Measurements from ENCODE around the gene GNPTAB. TPM values are rescaled to one million over a fixed set of nuclear protein-coding genes. Genes with fewer than 3 reads are reported as not detected.

GNPTAB gene
- total and polyA plus RNA-seq, 2 of the 4 experiments (the other 2 are of a cell fraction): 16.0 to 24.2 TPM

- Histone ChIP-seq H2BK5ac (ENCODE audit: low read depth, low read length, poor library complexity, severe bottlenecking) (no peak overlapping the region), H3K4ac (ENCODE audit: low read depth, low read length) (no peak overlapping the region), H2BK15ac (ENCODE audit: low read depth, low read length) (no peak overlapping the region), H2AK9ac (replicated peaks; ENCODE audit: low read depth, low read length, poor library complexity) (no peak overlapping the region), H2AFZ (replicated peaks; ENCODE audit: low read length, poor library complexity) (no peak overlapping the region), H3K9ac (ENCODE audit: low read depth, low read length) (no peak overlapping the region), H4K5ac (ENCODE audit: low read depth, low read length) (no peak overlapping the region), H3K9me3 (ENCODE audit: control insufficient read depth, insufficient read depth, low read length) (no peaks in the 10 kb centered on the region), H3K9me1 (ENCODE audit: insufficient read depth, low read length) (peaks cover 7% of the 10 kb centered on the region; the same call in 1 of the 2 replicates), H3K27me3 (ENCODE audit: control insufficient read depth, insufficient read depth, low read length) (no peaks in the 10 kb centered on the region), H3K4me3 (ENCODE audit: insufficient read depth, low read depth, low read length) (no peak overlapping the region), H3K4me1 (ENCODE audit: control insufficient read depth, insufficient read depth, low read length) (no peaks in the 10 kb centered on the region; the same call in 1 of the 2 replicates), H2BK120ac (ENCODE audit: low read depth, low read length) (no peak overlapping the region), H3K56ac (ENCODE audit: extremely low read depth, insufficient read depth, low read length) (no peak overlapping the region), H3K18ac (ENCODE audit: low read depth, low read length) (no peak overlapping the region), H3K79me1 (ENCODE audit: low read depth in 1 of 2, low read length in 2 of 2) (no peaks in the 10 kb centered on the region), H3K23ac (ENCODE audit: low read depth, low read length) (no peak overlapping the region), H4K91ac (ENCODE audit: insufficient read depth, low read depth, low read length) (no peak overlapping the region), H3K14ac (replicated peaks; ENCODE audit: low read depth, low read length) (no peak overlapping the region), H3K36me3 (ENCODE audit: control insufficient read depth, insufficient read depth, low read length) (peaks cover 3% of the 10 kb centered on the region; the same call in 1 of the 2 replicates), H3K27ac (ENCODE audit: insufficient read depth, low read length) (no peak overlapping the region), H4K8ac (ENCODE audit: low read depth in 2 of 2, low read length in 2 of 2) (no peak overlapping the region), H3K4me2 (ENCODE audit: low read depth, low read length) (no peak overlapping the region), H2AK5ac (ENCODE audit: low read depth, low read length) (no peak overlapping the region), H4K20me1 (ENCODE audit: insufficient read depth, low read length) (no peaks in the 10 kb centered on the region), H2BK20ac (ENCODE audit: low read depth, low read length) (no peak overlapping the region)
- dilution Hi-C loops (cut with HindIII; ENCODE audit: low sequenced_read_pairs, unreplicated experiment): no loop called here
- no CpG with 5 or more reads among the region's 4 CpGs for WGBS, 2 experiments (ENCODE audit: extremely low coverage in 2 of 2, insufficient read length in 1 of 2)
- in situ Hi-C loops (cut with MboI; ENCODE audit: low sequenced_read_pairs): no loop called here
- TF ChIP-seq POLR2A (IDR thresholded peaks at IDR 0.05; ENCODE audit: low read depth, low read length) (no peak), RAD21 (IDR thresholded peaks at IDR 0.05; ENCODE audit: low read length) (no peak), RFX5 (IDR thresholded peaks at IDR 0.05; ENCODE audit: low read depth, low read length) (no peak), MAFK (IDR thresholded peaks at IDR 0.05; ENCODE audit: low read depth, low read length) (no peak), MXI1 (IDR thresholded peaks at IDR 0.05; ENCODE audit: borderline replicate concordance, low read depth, low read length) (no peak), NFE2L2 (IDR thresholded peaks at IDR 0.05; ENCODE audit: low read depth, low read length) (no peak), RCOR1 (IDR thresholded peaks at IDR 0.05; ENCODE audit: insufficient replicate concordance, low read length) (no peak)
- BruUV-seq (replicated peaks): no TSS peak
- intact Hi-C loops (cut with micrococcal nuclease): no loop called here
- POLR2A ChIA-PET (ENCODE audit: unreplicated experiment): no interaction called here
- no peak for ATAC-seq (ENCODE audit: low read depth)
- CTCF ChIA-PET: interaction anchor here (0.7 to 1.1 kb wide), 2 partner anchors 16 to 1686 kb away, joined by 3 to 7 read pairs; no protein-coding TSS in a partner anchor
- DNase-seq: no peak
These were observed 108.4 kb downstream of the GNPTAB start for GRCh38 chr12:101722392-101722791.
